HG02870 (cell line): ENCODE measurements around the gene MAN1B1.
"Not testable (repeated sequence)": the region's sequence is repeated elsewhere in the genome, so short reads cannot be mapped to it uniquely, and the experiment has no call there.

Source experiments
- ATAC-seq: cut with Tn5 transposase; IDR thresholded peaks from one replicate; pipeline ENCODE4 v1.9.1; 2021; ENCODE audit warnings: mild to moderate bottlenecking, moderate library complexity; ENCODE audit not compliant: unreplicated experiment

Gene MAN1B1

GRCh38 chr9:137123468-137123837 lies 36.7 kb downstream of the MAN1B1 start:
- ATAC-seq, result no peak

GRCh38 chr9:137123952-137124462 lies 37.2 kb downstream of the MAN1B1 start:
- not testable (repeated sequence) for ATAC-seq

- ATAC-seq, result no peak
Measured at GRCh38 chr9:137126786-137127185, 40.0 kb downstream of the MAN1B1 start.

DNA sequence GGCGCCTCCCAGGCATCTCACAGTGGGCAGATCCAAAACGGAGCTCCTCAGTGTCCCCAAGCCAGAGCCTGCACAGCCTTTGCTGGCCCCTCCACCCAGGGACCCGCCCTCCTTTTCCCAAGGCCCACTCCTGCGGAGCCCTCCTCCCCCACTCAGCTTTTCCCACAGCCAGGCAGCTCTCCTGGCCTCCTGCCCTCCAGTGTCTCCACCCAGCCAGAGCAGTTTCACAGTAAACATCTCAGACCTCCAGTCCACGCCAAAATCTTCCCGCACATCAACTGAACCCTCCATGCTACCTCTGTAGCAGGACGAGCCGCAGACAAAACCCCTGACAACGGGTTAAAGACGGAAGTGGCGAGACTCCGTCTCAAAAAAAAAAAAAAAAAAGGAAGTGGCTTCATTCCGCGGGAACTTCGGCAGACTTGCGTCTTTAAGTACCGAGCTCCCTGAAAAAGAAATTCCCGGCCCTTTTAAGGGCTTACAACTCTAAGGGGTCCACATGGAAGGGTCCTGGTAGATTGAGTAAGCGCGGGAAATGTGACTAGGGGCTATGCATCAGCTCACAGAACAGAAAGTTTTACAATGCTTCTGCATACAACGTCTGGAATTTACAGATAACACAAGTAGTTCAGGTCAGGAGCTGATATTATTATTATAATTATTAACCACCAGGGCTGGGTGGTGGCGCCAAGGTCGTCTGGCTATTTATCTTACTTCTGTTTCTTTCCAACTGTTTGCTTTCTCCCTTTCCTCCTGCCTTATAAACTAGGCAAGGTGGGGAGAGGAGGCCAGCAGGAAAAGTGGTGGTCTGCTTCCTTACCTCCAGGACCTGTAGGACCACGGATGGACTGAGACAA lies 40.7 kb downstream of the MAN1B1 start:
- ATAC-seq, result no peak

DNA sequence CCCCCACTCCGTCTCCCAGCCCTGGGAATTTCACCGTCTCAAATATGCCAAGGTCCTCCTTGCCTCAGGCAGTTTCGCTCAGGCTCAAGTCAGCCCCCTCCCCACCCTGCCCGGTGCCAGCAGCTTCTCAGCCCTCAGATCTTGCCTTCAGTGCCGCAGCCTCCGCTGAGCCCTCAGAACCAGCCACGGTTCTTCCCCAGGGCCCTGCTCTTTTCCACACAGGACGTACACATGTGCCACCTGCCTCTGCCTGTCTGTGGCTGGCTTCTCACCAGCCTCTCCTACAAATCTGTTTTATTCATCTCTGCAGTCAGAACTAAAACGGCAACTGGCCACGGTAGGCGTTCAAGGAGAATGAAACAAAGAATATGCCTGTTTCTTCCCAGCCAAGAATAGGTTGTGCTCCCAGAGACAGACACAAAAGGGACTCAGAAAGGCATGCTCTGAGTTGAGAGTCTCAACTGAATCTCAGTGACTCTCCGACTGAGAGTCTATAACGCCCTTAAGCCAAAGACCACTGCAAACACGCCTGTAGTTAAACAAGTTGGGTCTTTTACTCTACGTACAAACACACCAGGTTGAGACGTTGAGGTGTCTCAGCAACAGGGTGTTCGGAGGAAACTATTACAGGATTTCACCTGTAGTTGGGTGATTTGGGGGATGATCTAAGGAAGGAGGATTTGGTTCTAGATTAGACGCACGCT lies 41.5 kb downstream of the MAN1B1 start:
- ATAC-seq, result no peak

- ATAC-seq, result peak; percentile 15
Measured at GRCh38 chr9:137128862-137129455, 42.2 kb downstream of the MAN1B1 start.

GRCh38 chr9:137129456-137130175 lies 42.8 kb downstream of the MAN1B1 start:
- ATAC-seq, result peak; percentile 74

DNA sequence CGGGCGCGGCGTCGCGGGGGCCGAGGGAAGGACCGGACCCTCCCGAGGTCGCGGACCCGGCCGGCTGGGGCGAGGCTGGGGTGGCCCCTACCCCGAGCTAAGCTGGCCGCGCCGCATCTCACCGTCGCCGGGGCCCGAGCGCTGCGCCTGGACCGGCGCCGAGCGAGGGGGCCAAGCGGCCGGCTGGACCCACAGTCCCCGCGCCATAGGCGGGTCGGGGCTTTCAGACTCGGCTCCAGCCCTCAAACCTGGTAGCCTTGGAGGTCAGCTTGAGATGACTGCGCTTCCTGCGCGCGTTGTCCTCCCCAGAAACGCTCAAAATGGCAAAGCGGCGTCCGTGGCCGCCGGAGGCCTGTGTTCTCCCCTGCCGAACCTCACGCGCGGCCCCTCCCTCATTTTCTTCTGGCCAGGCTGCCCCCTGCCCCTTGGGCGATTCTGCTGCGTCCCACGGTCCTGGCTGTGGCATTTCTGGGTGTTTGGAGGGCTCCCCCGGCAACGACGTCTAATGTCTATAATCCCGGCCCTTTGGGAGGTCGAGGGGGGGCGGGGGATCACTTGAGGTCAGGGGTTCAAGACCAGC lies 43.5 kb downstream of the MAN1B1 start:
- peak; percentile 3 for ATAC-seq

DNA sequence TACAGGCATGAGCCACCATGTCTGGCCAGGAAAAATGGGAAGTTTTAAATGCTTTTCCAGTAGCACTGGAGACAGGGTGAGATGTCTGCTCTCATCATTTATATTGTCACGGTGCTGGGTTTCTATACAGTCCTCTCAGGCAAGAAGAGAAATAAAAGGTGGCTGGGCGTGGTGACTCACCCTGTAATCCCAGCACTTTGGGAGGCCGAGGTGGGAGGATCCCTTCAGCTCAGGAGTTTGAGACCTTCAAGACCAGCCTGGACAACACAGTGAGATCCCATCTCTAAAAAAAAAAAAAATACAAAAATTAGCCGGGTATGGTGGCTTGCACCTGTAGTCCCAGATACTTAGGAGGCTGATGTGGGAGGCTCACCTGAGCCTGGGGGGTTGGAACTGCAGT lies 47.4 kb downstream of the MAN1B1 start:
- no peak for ATAC-seq

GRCh38 chr9:137135154-137135553 lies 48.4 kb downstream of the MAN1B1 start:
- not testable (repeated sequence) for ATAC-seq

DNA sequence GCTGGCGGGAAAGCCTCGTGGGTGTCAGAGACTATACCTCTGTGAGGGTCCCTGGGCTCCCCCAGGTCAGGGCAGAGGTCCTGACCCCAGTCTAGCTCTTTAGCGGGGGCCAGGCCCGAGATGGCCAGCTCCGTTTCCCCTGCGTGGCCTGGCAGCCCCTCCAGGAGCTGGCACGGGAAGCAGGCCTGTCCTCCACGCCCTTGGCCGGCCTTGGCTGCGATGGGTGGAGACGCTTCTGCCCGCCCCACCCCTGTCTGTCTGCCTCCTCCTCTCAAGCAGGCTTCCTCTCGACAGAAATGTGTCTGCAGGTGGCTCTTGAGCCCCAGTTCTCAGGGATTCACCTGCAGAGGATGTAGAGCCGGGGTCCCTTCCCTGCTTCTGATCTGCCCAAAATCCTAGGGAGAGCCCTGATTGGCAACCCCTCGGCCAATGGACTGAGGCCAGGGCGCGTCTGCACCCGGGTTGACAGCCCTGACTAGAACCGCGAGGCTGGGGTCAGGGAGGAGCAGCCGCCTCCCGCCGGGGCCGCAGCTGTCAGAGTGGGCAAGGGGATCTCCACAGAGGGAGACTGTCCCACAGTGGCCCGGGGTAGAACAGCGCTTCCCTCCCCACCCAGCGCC lies 49.6 kb downstream of the MAN1B1 start:
- no peak for ATAC-seq

- ATAC-seq, result no peak
Measured at GRCh38 chr9:137136881-137137607, 50.3 kb downstream of the MAN1B1 start.

DNA sequence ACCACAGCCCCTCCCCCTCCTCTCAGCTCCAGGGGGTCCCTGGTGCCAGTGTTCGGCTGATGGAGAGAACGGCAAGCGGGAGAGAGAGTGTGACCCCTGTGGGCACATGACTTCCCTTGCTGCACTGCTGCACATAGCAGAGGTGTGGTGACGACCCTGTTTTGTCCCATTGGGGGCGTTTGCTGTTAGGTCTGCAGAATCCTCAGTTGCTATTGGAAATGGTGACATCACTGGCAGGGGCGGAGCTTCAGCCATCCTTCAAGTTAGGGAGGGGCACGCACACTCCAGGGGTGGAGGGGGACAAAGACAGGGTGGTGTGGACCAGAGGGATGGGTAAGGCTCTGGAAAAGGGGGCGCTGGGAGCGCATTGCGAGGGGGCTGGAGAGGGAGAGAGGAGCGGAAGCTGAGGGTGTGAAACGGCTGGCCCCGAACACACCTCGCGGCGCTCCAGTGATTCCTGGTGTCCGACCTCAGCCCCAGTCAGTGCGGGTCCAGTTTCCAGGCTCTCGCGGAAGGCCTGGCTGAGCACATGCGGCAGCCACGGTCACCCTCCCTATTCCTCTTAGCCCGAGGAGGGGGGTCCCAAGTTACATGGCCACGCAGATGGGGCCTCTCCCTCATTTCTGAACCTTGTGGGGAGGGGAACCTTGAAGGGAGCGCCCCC lies 51.4 kb downstream of the MAN1B1 start:
- ATAC-seq, result no peak

DNA sequence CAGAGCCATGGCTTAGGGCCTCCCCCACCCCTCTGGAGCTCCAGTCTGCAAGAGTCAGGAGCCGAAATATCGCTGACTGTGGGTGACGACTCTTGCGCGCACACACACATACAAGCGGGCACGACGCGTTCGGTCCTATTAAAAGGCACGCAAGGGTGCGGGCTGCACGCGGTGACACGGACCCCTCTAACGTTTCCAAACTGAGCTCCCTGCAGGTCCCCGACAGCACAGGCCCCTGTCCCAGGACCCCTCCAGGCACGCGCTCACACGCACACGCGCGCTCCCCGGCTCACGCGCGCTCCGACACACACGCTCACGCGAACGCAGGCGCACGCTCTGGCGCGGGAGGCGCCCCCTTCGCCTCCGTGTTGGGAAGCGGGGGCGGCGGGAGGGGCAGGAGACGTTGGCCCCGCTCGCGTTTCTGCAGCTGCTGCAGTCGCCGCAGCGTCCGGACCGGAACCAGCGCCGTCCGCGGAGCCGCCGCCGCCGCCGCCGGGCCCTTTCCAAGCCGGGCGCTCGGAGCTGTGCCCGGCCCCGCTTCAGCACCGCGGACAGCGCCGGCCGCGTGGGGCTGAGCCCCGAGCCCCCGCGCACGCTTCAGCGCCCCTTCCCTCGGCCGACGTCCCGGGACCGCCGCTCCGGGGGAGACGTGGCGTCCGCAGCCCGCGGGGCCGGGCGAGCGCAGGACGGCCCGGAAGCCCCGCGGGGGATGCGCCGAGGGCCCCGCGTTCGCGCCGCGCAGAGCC lies 52.1 kb downstream of the MAN1B1 start, which contains the start of gene GRIN1:
TSS of gene GRIN1 (plus strand) at position 433 of the 746 bp plus-strand sequence. CDS start 333 bp downstream, outside the sequence.
- no peak for ATAC-seq

- ATAC-seq, result no peak
Measured at GRCh38 chr9:137139468-137140150, 52.8 kb downstream of the MAN1B1 start.

DNA sequence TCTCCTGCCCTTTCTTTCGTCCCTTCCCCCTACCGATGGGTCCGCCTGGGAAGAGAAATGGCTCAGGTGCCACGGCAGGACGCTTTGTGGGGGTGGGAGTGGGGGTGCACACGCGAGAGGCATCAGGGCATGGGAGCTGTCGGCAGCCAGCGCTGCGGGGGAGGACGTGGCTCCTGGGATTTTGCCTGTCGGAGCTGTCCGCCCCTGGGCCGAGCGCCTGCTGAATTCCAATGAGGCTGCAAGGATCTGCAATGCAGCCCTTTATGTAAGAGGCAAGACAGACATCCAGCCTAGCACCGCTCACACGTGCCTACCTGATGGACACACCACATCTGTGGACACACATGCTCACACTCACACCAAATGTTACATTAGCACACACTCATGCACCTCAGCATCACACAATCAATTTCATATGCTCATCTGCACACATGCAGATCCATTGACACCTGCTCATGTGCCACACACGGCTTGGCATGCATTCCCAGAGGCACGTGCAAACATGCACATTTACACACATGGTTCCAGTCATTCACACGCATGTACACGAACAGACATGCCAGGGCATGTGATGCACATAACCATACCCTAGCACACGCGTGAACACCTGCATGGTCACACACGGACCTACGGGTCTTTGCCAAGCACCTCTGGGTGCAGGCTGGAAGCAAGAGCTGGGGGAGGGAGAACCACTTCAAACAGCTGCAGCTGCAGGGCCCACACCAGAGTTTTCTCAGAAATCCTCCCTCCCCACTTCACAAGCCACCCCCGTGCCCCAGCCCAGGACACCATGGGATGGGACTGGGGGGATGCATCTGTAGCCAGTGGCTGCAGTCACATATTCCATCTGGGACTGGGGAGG lies 53.6 kb downstream of the MAN1B1 start:
- ATAC-seq, result no peak
